K562 (cell line): ENCODE results near the gene CNKSR2.

Experiments
- BACH1 ChIP-seq: fragments of 200-800 bp; sonication (Bioruptor generic); IDR thresholded peaks from 2 replicates; pipeline ENCODE4 v1.6.1; 2016; ENCODE audit warnings: missing genetic modification characterization, missing compliant biosample characterization
- EGR1 ChIP-seq: fragments of 450-650 bp; conservative IDR thresholded peaks from 2 replicates; pipeline ENCODE4 v1.6.1; 2017; ENCODE audit warnings: mild to moderate bottlenecking
- ELF2 ChIP-seq: fragments of 250-450 bp; sonication (Bioruptor Pico); IDR thresholded peaks from 2 replicates; pipeline ENCODE4 v1.5.0; 2021; ENCODE audit warnings: mild to moderate bottlenecking
- EP300 ChIP-seq: IDR thresholded peaks from 2 replicates; pipeline ENCODE4 v1.6.1; 2012; ENCODE audit warnings: low read length, improper control_type of control experiment
- NFXL1 ChIP-seq: fragments of 450-650 bp; formaldehyde crosslinking; IDR thresholded peaks from 2 replicates; pipeline ENCODE4 v1.4.0; 2021; ENCODE audit warnings: mild to moderate bottlenecking
- RFX1 ChIP-seq: fragments of 450-650 bp; IDR thresholded peaks from 2 replicates; pipeline ENCODE4 v1.6.1; 2016; ENCODE audit warnings: mild to moderate bottlenecking, moderate library complexity
- ZNF583 ChIP-seq: fragments of 250-450 bp; sonication (Bioruptor Pico); IDR thresholded peaks from 2 replicates; pipeline ENCODE4 v1.4.0; 2020

DNA sequence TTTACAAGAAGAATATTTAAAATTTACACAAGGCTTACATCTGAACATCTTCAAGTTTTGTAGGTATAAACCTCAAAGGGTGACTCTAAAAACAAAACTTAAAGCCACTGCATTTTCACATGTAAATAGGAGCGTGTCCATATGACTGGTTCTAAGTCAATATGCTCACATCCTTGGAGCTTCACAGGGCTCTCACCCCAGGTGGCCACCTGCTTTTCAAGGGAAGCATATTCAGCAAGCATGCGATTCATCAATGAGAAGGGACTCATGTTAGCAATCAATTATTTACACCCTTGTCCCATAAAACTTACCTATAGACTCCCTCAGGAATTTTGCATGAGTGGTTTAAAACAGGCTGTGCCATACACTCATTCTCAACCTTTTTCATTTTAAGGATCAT is 301.7 kb downstream of the CNKSR2 start:
- TF ChIP-seq NFXL1 (CRISPR knock-in tag) (no peak), ZNF583 (no peak), EP300 (no peak), EGR1 (no peak), BACH1 (tag) (no peak), RFX1 (no peak), ELF2 (CRISPR knock-in tag) (no peak)
